SK-N-SH treated with all-trans-retinoic acid at 6 μM for 48 hours (cell line): ENCODE measurements around the gene XRCC1.
A peak's percentile ranks its signal among the peaks of the same experiment; 100 is the strongest.

ENCODE experiments used
- ATAC-seq: fragments of 200-7000 bp; cut with Tn5 transposase; 3 replicates; pipeline ENCODE4 v1.9.1; 2020; ENCODE audit warnings: mild to moderate bottlenecking, moderate library complexity
- ARNTL ChIP-seq: fragments of 450-650 bp; formaldehyde crosslinking; IDR thresholded peaks from 2 replicates; pipeline ENCODE4 v1.5.0; 2020; ENCODE audit warnings: low read depth, mild to moderate bottlenecking, moderate library complexity, borderline replicate concordance
- BACH2 ChIP-seq: fragments of 250-450 bp; sonication (Bioruptor Pico); IDR thresholded peaks from 2 replicates; pipeline ENCODE4 v1.9.0; 2021; ENCODE audit warnings: mild to moderate bottlenecking, borderline replicate concordance
- CSDC2 ChIP-seq: fragments of 250-450 bp; sonication (Bioruptor Pico); IDR thresholded peaks from 2 replicates; pipeline ENCODE4 v1.5.0; 2020; ENCODE audit warnings: mild to moderate bottlenecking, moderate library complexity
- ESRRG ChIP-seq: fragments of 250-450 bp; sonication (Bioruptor Pico); IDR thresholded peaks from 2 replicates; pipeline ENCODE4 v1.6.1; 2021; ENCODE audit warnings: mild to moderate bottlenecking
- GLIS3 ChIP-seq: fragments of 250-450 bp; sonication (Bioruptor Pico); IDR thresholded peaks from 2 replicates; pipeline ENCODE4 v1.5.0; 2020; ENCODE audit warnings: mild to moderate bottlenecking, moderate library complexity
- ISL1 ChIP-seq: fragments of 250-450 bp; sonication (Bioruptor Pico); IDR thresholded peaks from 2 replicates; pipeline ENCODE4 v2.1.2; 2022; ENCODE audit warnings: mild to moderate bottlenecking, moderate library complexity
- PPARA ChIP-seq: fragments of 250-450 bp; sonication (Bioruptor Pico); IDR thresholded peaks from 2 replicates; pipeline ENCODE4 v1.5.0; 2020; ENCODE audit warnings: mild to moderate bottlenecking, borderline replicate concordance
- RARB ChIP-seq: fragments of 250-450 bp; sonication (Bioruptor Pico); IDR thresholded peaks from 2 replicates; pipeline ENCODE4 v1.8.0; 2021; ENCODE audit warnings: mild to moderate bottlenecking, moderate library complexity
- SNAI2 ChIP-seq: fragments of 250-450 bp; sonication (Bioruptor Pico); IDR thresholded peaks from 2 replicates; pipeline ENCODE4 v1.5.0; 2020; ENCODE audit warnings: mild to moderate bottlenecking, moderate library complexity
- TOX ChIP-seq: fragments of 250-450 bp; sonication (Bioruptor Pico); IDR thresholded peaks from 2 replicates; pipeline ENCODE4 v1.8.0; 2021; ENCODE audit warnings: mild to moderate bottlenecking, moderate library complexity, borderline replicate concordance
- ZFP3 ChIP-seq: fragments of 250-450 bp; sonication (Bioruptor Pico); IDR thresholded peaks from 2 replicates; pipeline ENCODE4 v1.5.0; 2020; ENCODE audit warnings: mild to moderate bottlenecking, moderate library complexity
- ZFP30 ChIP-seq: fragments of 450-650 bp; formaldehyde crosslinking; IDR thresholded peaks from 2 replicates; pipeline ENCODE4 v1.5.0; 2022; ENCODE audit warnings: mild to moderate bottlenecking, moderate library complexity
- ZNF565 ChIP-seq: fragments of 450-650 bp; formaldehyde crosslinking; conservative IDR thresholded peaks from 2 replicates; pipeline ENCODE4 v1.5.0; 2020; ENCODE audit warnings: low read depth, mild to moderate bottlenecking, moderate library complexity
- ZNF70 ChIP-seq: fragments of 450-650 bp; formaldehyde crosslinking; IDR thresholded peaks from 2 replicates; pipeline ENCODE4 v1.5.0; 2020; ENCODE audit warnings: mild to moderate bottlenecking, moderate library complexity
- TF ChIP-seq, protein P1 (sequence below): fragments of 250-450 bp; sonication (Bioruptor Pico); IDR thresholded peaks from 2 replicates; pipeline ENCODE4 v1.5.1; 2021; ENCODE audit warnings: mild to moderate bottlenecking, moderate library complexity
- TF ChIP-seq, protein P2 (sequence below): fragments of 250-450 bp; sonication (Bioruptor Pico); IDR thresholded peaks from 2 replicates; pipeline ENCODE4 v1.8.0; 2021; ENCODE audit warnings: low read depth, mild to moderate bottlenecking, moderate library complexity, borderline replicate concordance
- TF ChIP-seq, protein P3 (sequence below): fragments of 250-450 bp; sonication (Bioruptor Pico); IDR thresholded peaks from 2 replicates; pipeline ENCODE4 v1.5.1; 2020; ENCODE audit warnings: low read depth, mild to moderate bottlenecking, moderate library complexity
- TF ChIP-seq, protein P4 (sequence below): fragments of 250-450 bp; sonication (Bioruptor Pico); IDR thresholded peaks from 2 replicates; pipeline ENCODE4 v1.5.0; 2020; ENCODE audit warnings: mild to moderate bottlenecking, moderate library complexity

The XRCC1 gene

DNA sequence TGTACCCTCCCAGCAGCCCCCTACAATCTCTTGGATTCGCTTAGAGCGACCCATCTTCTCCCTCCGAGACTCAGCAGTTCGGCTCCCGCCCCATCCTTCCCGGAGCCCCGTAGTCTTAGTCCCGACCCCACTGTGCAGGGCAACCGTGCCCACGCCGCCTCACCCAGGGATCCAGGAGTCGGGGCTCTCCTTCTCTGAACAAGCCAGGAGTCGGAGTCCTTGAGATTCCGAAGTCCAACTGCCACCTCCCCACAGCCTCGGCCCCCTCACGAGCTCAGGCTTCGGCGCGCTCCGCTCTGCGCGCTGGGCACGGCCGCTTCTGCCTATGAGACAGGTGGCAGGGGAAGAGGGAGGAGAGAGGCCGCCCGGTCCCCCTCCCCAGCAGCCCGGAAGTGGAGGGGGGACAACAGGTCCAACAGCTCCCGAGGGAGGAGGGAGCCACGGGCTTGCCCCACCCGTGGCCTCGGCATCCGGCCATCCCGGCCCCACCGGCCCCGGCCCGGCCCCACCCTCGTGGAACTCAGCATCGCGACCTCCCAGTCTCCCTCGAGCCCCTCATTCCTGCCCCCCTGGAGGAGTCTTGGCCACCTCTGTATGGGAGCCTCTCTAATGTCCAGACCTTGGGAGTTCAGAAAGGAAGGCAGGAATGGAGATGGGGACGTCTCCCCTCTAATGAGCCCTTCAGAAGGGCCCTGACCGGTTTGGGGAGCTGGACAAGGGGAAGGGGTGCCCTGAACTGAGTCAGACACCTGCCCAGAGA lies 70.7 kb downstream of the XRCC1 start, which contains the start of gene PHLDB3 (continued):
- TF ChIP-seq, protein P1, sequence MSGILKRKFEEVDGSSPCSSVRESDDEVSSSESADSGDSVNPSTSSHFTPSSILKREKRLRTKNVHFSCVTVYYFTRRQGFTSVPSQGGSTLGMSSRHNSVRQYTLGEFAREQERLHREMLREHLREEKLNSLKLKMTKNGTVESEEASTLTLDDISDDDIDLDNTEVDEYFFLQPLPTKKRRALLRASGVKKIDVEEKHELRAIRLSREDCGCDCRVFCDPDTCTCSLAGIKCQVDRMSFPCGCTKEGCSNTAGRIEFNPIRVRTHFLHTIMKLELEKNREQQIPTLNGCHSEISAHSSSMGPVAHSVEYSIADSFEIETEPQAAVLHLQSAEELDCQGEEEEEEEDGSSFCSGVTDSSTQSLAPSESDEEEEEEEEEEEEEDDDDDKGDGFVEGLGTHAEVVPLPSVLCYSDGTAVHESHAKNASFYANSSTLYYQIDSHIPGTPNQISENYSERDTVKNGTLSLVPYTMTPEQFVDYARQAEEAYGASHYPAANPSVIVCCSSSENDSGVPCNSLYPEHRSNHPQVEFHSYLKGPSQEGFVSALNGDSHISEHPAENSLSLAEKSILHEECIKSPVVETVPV, result no peak
- TF ChIP-seq RARB (no peak), ARNTL (CRISPR knock-in tag) (no peak)
- TF ChIP-seq, protein P2, sequence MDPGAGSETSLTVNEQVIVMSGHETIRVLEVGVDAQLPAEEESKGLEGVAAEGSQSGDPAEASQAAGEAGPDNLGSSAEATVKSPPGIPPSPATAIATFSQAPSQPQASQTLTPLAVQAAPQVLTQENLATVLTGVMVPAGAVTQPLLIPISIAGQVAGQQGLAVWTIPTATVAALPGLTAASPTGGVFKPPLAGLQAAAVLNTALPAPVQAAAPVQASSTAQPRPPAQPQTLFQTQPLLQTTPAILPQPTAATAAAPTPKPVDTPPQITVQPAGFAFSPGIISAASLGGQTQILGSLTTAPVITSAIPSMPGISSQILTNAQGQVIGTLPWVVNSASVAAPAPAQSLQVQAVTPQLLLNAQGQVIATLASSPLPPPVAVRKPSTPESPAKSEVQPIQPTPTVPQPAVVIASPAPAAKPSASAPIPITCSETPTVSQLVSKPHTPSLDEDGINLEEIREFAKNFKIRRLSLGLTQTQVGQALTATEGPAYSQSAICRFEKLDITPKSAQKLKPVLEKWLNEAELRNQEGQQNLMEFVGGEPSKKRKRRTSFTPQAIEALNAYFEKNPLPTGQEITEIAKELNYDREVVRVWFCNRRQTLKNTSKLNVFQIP, result no peak
- TF ChIP-seq, all 23 proteins: peak for 0

DNA sequence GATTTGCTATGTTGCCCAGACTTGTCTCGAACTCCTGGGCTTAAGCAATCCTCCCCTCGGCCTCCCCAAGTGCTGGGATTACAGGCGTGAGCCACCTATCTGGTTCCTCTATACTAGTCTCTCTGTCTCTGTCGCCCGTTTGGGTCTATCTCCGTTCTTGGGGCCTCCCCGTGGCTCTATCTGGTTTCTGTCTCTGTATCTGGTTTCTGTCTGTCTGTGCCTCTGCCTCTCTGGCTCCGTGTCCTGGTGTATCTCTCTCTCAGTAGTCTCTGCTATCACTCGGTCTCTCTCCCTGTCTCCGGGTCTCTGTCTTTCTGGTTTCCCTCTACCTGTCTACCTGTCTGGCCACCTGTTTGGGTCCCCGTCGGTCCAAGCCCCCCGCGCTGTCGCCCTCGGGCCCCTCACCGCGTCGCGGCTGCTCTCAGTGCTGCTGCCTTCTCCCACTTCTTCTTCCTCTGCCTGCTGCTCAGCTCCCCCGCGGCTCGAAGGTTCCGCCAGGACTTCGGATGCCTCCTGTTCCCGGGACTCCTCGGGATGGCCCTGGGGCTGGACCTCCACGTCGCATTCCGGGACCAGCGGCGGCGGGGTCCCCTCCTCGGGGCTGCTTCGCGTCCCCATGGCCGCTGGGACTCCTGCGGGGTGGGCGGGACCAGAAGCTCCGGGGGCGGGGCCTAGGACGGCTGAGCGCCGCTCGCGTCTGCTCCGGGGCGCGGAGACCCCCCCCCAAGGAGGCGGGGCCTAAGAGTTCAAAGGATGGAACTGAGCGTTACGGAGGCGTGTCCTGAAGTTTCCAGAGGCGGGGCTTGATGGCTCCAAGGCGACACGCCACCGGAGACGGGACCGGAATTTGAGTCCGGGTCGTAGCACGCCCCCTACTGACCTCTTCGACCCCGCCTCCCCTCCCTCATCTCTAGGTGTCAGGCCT lies 71.6 kb downstream of the XRCC1 start:
- ATAC-seq, result peak; percentile 96
- TF ChIP-seq ZFP30 (CRISPR knock-in tag), result no peak
- no peak for TF ChIP-seq ESRRG
- no peak for TF ChIP-seq RARB
- TF ChIP-seq GLIS3 (CRISPR knock-in tag), result no peak
- TF ChIP-seq ARNTL (CRISPR knock-in tag), result no peak
- TF ChIP-seq ZNF565 (CRISPR knock-in tag), result no peak
- TF ChIP-seq, protein P2, result no peak
- no peak for TF ChIP-seq ISL1 (CRISPR knock-in tag)
- TF ChIP-seq, protein P3, sequence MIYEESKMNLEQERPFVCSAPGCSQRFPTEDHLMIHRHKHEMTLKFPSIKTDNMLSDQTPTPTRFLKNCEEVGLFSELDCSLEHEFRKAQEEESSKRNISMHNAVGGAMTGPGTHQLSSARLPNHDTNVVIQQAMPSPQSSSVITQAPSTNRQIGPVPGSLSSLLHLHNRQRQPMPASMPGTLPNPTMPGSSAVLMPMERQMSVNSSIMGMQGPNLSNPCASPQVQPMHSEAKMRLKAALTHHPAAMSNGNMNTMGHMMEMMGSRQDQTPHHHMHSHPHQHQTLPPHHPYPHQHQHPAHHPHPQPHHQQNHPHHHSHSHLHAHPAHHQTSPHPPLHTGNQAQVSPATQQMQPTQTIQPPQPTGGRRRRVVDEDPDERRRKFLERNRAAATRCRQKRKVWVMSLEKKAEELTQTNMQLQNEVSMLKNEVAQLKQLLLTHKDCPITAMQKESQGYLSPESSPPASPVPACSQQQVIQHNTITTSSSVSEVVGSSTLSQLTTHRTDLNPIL (CRISPR knock-in tag), result no peak
- TF ChIP-seq CSDC2 (CRISPR knock-in tag), result no peak
- no peak for TF ChIP-seq PPARA (CRISPR knock-in tag)
- TF ChIP-seq, protein P1, result no peak
- TF ChIP-seq ZFP3, result no peak
- no peak for TF ChIP-seq ZNF70 (CRISPR knock-in tag)
- TF ChIP-seq BACH2 (CRISPR knock-in tag), result no peak
- no peak for TF ChIP-seq TOX (CRISPR knock-in tag)
- TF ChIP-seq, protein P4, sequence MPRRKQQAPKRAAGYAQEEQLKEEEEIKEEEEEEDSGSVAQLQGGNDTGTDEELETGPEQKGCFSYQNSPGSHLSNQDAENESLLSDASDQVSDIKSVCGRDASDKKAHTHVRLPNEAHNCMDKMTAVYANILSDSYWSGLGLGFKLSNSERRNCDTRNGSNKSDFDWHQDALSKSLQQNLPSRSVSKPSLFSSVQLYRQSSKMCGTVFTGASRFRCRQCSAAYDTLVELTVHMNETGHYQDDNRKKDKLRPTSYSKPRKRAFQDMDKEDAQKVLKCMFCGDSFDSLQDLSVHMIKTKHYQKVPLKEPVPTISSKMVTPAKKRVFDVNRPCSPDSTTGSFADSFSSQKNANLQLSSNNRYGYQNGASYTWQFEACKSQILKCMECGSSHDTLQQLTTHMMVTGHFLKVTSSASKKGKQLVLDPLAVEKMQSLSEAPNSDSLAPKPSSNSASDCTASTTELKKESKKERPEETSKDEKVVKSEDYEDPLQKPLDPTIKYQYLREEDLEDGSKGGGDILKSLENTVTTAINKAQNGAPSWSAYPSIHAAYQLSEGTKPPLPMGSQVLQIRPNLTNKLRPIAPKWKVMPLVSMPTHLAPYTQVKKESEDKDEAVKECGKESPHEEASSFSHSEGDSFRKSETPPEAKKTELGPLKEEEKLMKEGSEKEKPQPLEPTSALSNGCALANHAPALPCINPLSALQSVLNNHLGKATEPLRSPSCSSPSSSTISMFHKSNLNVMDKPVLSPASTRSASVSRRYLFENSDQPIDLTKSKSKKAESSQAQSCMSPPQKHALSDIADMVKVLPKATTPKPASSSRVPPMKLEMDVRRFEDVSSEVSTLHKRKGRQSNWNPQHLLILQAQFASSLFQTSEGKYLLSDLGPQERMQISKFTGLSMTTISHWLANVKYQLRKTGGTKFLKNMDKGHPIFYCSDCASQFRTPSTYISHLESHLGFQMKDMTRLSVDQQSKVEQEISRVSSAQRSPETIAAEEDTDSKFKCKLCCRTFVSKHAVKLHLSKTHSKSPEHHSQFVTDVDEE (CRISPR knock-in tag), result no peak
- no peak for TF ChIP-seq SNAI2 (CRISPR knock-in tag)
